ENCODE results near the gene EVA1C.
"Not testable (repeated sequence)": the region's sequence is repeated elsewhere in the genome, so short reads cannot be mapped to it uniquely, and the experiment has no call there.

EVA1C gene

GRCh38 chr21:32423320-32424190 is 11.0 kb downstream of the EVA1C start:
- DNase-seq (ENCODE audit: insufficient read length, low spot score) (no peak), FAIRE-seq (no peak)

GRCh38 chr21:32424191-32424535 is 11.7 kb downstream of the EVA1C start:
- FAIRE-seq = no peak
- no peak for DNase-seq (ENCODE audit: insufficient read length, low spot score)

- no peak for FAIRE-seq
These were observed 12.2 kb downstream of the EVA1C start for GRCh38 chr21:32424674-32425073.

GRCh38 chr21:32425628-32426027 is 13.1 kb downstream of the EVA1C start:
- no peak for FAIRE-seq
- no peak for DNase-seq (ENCODE audit: insufficient read length, low spot score)

More at GRCh38 chr21:32424674-32425073, 12.2 kb downstream of the EVA1C start:
- DNase-seq (ENCODE audit: insufficient read length, low spot score) = no peak

- FAIRE-seq = no peak
- DNase-seq (ENCODE audit: insufficient read length, low spot score) = no peak
These were observed 13.6 kb downstream of the EVA1C start for GRCh38 chr21:32426066-32426465.

GRCh38 chr21:32426592-32427051 is 14.1 kb downstream of the EVA1C start:
- DNase-seq (ENCODE audit: insufficient read length, low spot score) = no peak

GRCh38 chr21:32427958-32428623 is 15.6 kb downstream of the EVA1C start:
- FAIRE-seq (no peak), DNase-seq (ENCODE audit: insufficient read length, low spot score) (no peak)

More at GRCh38 chr21:32426592-32427051, 14.1 kb downstream of the EVA1C start:
- no peak for FAIRE-seq

- not testable (repeated sequence) for DNase-seq (ENCODE audit: insufficient read length, low spot score); FAIRE-seq
These were observed 20.6 kb downstream of the EVA1C start for GRCh38 chr21:32432982-32433660.

- FAIRE-seq = no peak
- no peak for DNase-seq (ENCODE audit: insufficient read length, low spot score)
These were observed 25.2 kb downstream of the EVA1C start for GRCh38 chr21:32437729-32438128.

- DNase-seq (ENCODE audit: insufficient read length, low spot score) (no peak), FAIRE-seq (no peak)
These were observed 30.2 kb downstream of the EVA1C start for GRCh38 chr21:32442566-32443318.

GRCh38 chr21:32445101-32445500 is 32.6 kb downstream of the EVA1C start:
- FAIRE-seq = no peak

GRCh38 chr21:32446440-32446839 is 33.9 kb downstream of the EVA1C start:
- DNase-seq (ENCODE audit: insufficient read length, low spot score); FAIRE-seq: not testable (repeated sequence)

More at GRCh38 chr21:32445101-32445500, 32.6 kb downstream of the EVA1C start:
- no peak for DNase-seq (ENCODE audit: insufficient read length, low spot score)

GRCh38 chr21:32447224-32447623 is 34.7 kb downstream of the EVA1C start:
- DNase-seq (ENCODE audit: insufficient read length, low spot score) (no peak), FAIRE-seq (no peak)

GRCh38 chr21:32448803-32449594 is 36.5 kb downstream of the EVA1C start:
- FAIRE-seq (no peak), DNase-seq (ENCODE audit: insufficient read length, low spot score) (no peak)

- not testable (repeated sequence) for FAIRE-seq; DNase-seq (ENCODE audit: insufficient read length, low spot score)
These were observed 38.6 kb downstream of the EVA1C start for GRCh38 chr21:32450881-32451701.

- DNase-seq (ENCODE audit: insufficient read length, low spot score); FAIRE-seq: not testable (repeated sequence)
These were observed 39.7 kb downstream of the EVA1C start for GRCh38 chr21:32452191-32452590.

GRCh38 chr21:32452641-32453040 is 40.1 kb downstream of the EVA1C start:
- no peak for DNase-seq (ENCODE audit: insufficient read length, low spot score)
- FAIRE-seq = no peak

GRCh38 chr21:32455548-32455947 is 43.0 kb downstream of the EVA1C start:
- FAIRE-seq (no peak), DNase-seq (ENCODE audit: insufficient read length, low spot score) (no peak)

- FAIRE-seq (no peak), DNase-seq (ENCODE audit: insufficient read length, low spot score) (no peak)
These were observed 44.0 kb downstream of the EVA1C start for GRCh38 chr21:32456497-32456918.

All from GM19239 (cell line).